HG03342 (cell line): ENCODE measurements around the gene CERS1.

Source experiments
- ATAC-seq: cut with Tn5 transposase; IDR thresholded peaks from one replicate; pipeline ENCODE4 v1.9.1; 2021; ENCODE audit warnings: mild to moderate bottlenecking, moderate library complexity; ENCODE audit not compliant: unreplicated experiment

Gene CERS1

GRCh38 chr19:18899624-18900560 lies 3.9 kb upstream of the CERS1 start:
- no peak for ATAC-seq

GRCh38 chr19:18898607-18899408 lies 2.9 kb upstream of the CERS1 start:
- no peak for ATAC-seq

- no peak for ATAC-seq
These were observed 2.2 kb upstream of the CERS1 start for GRCh38 chr19:18898081-18898606.

- ATAC-seq, result no peak
These were observed 1.4 kb upstream of the CERS1 start for GRCh38 chr19:18897094-18898029.

- no peak for ATAC-seq
These were observed 473 bp upstream of the CERS1 start for GRCh38 chr19:18896421-18896841.

GRCh38 chr19:18895038-18895823 lies 727 bp downstream of the CERS1 start:
- no peak for ATAC-seq

GRCh38 chr19:18894254-18895037 lies 1.5 kb downstream of the CERS1 start:
- no peak for ATAC-seq

- ATAC-seq, result no peak
These were observed 2.2 kb downstream of the CERS1 start for GRCh38 chr19:18893587-18894253.

- ATAC-seq, result no peak
These were observed 5.8 kb downstream of the CERS1 start for GRCh38 chr19:18889949-18890745.

- no peak for ATAC-seq
These were observed 9.0 kb downstream of the CERS1 start for GRCh38 chr19:18886972-18887371.

GRCh38 chr19:18883526-18884304 lies 12.2 kb downstream of the CERS1 start:
- no peak for ATAC-seq

GRCh38 chr19:18881491-18881890 lies 14.5 kb downstream of the CERS1 start:
- ATAC-seq, result no peak

- no peak for ATAC-seq
These were observed 16.2 kb downstream of the CERS1 start for GRCh38 chr19:18879579-18880373.

GRCh38 chr19:18878858-18879578 lies 16.9 kb downstream of the CERS1 start:
- no peak for ATAC-seq

GRCh38 chr19:18878058-18878797 lies 17.7 kb downstream of the CERS1 start:
- no peak for ATAC-seq
